Vagina (tissue), 2 donors: ENCODE results near the gene PARVG. TPM values are rescaled to one million over a fixed set of nuclear protein-coding genes. Genes with fewer than 3 reads are reported as not detected.
A peak's percentile ranks its signal among the peaks of the same experiment; 100 is the strongest.

Experiments
- DNase-seq, 2 donors: peaks; one replicate each; pipeline ENCODE4 v3.0.0-alpha.2; 2017; ENCODE audit errors: extremely low spot score in 2 of 2
- H3K27ac ChIP-seq: fragments of 200-600 bp; sonication (generic); one replicate; pipeline ENCODE4 v1.5.1; 2019
- H3K27me3 ChIP-seq: fragments of 200-600 bp; sonication (generic); one replicate; pipeline ENCODE4 v1.5.1; 2019
- H3K36me3 ChIP-seq, 2 donors: fragments of 200-600 bp; sonication (generic); one replicate each; pipeline ENCODE4 v1.5.1; 2017 to 2019
- H3K4me1 ChIP-seq: fragments of 200-600 bp; sonication (generic); one replicate; pipeline ENCODE4 v1.5.1; 2019
- H3K4me3 ChIP-seq, 2 donors: fragments of 200-600 bp; sonication (generic); 1 replicate in 1 of 2; 2 replicates in 1 of 2; pipeline ENCODE4 v1.5.1; 2016 to 2019
- H3K9me3 ChIP-seq: fragments of 200-600 bp; sonication (generic); one replicate; pipeline ENCODE4 v1.5.1; 2019
- POLR2A ChIP-seq, 2 donors: fragments of 450-650 bp; IDR thresholded peaks; one replicate each; pipeline ENCODE4 v1.6.1; 2017; ENCODE audit warnings: antibody characterized with exemption in 2 of 2, mild to moderate bottlenecking in 2 of 2, moderate library complexity in 2 of 2
- POLR2AphosphoS5 ChIP-seq, 2 donors: sonication (generic); formaldehyde crosslinking; IDR thresholded peaks; one replicate each; pipeline ENCODE4 v1.9.0; 2017; ENCODE audit warnings: antibody characterized with exemption in 2 of 2, mild to moderate bottlenecking in 2 of 2, low read depth in 1 of 2; ENCODE audit not compliant: insufficient read depth in 1 of 2
- intact Hi-C: fragments of 100-400 bp; cut with DNase I; formaldehyde crosslinking; loops from one replicate; pipeline ENCODE4 v1.15.1; 2023
- total RNA-seq: library from RNA; depleted of rRNA; stranded (reverse); fragments of >200 nt; gene quantifications from one replicate; pipeline ENCODE4 v1.2.3, GENCODE V29; 2016
- TF ChIP-seq, protein P1 (sequence below), 3 experiments: fragments of 450-650 bp in 2 of 3; fragments of 200-600 bp in 1 of 3; sonication (generic) in 1 of 3; IDR thresholded peaks; one replicate each; pipeline ENCODE4 v1.5.1; 2017 to 2019; ENCODE audit warnings: antibody characterized with exemption in 3 of 3, mild to moderate bottlenecking in 2 of 3, moderate library complexity in 2 of 3

PARVG gene
- total RNA-seq, 1 donor from 2014 or later: 29.5 TPM

DNA sequence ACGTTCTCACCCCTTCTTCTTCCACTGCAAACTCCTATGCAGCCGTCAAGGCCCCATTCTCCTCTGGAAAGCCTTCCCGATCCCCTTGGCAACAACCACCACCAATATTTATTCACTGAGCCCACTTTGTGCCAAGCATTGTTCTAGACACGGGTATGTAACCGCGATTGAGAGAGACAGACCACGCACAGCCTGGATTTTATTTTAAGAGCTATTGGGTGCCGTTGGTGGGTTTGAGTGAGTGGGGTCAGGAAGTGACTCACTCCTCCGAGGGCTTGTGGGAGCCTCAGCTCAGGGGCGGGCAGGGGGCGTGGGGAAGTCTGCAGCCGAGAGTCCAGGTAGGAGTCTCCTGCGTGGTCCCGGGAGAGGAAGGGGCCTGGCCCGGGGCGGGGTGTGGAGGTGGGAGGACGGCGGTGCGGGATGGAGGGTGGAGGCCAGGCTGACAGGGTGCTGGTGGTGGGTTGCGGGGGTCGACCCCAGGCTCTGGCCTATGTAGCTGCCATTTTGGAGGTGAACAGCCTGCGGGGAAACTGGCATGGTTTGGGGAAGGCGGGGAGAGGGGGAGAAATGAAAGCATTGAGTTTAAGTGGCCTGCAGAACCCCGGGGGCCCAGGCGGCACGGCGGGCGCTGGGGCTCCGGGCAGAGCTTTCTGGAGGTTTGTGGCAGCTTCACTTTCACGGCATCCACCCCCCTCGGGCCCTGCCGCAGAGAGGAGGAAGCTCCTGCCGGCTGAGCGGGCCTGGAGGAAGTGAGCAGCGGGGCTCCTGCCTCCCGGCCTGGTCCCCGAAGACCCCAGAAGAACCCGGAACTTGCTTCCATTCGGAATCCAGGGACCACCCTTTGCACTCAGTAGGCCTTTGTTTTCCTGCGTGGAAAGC is 547 bp downstream of the PARVG start:
- Histone ChIP-seq H3K27me3 (no peaks in the 10 kb centered on the region), H3K4me3 (peak overlapping the region; percentile 24 to 34), H3K27ac (peak overlapping the region; percentile 43), H3K9me3 (no peaks in the 10 kb centered on the region), H3K36me3 (no peaks in the 10 kb centered on the region), H3K4me1 (no peaks in the 10 kb centered on the region)
- no peak for DNase-seq
- intact Hi-C loops: no loop called here
- no peak for TF ChIP-seq POLR2AphosphoS5 (IDR thresholded peaks at IDR 0.05; ENCODE audit: insufficient read depth in 1 of 2, low read depth in 1 of 2)
- TF ChIP-seq, protein P1, sequence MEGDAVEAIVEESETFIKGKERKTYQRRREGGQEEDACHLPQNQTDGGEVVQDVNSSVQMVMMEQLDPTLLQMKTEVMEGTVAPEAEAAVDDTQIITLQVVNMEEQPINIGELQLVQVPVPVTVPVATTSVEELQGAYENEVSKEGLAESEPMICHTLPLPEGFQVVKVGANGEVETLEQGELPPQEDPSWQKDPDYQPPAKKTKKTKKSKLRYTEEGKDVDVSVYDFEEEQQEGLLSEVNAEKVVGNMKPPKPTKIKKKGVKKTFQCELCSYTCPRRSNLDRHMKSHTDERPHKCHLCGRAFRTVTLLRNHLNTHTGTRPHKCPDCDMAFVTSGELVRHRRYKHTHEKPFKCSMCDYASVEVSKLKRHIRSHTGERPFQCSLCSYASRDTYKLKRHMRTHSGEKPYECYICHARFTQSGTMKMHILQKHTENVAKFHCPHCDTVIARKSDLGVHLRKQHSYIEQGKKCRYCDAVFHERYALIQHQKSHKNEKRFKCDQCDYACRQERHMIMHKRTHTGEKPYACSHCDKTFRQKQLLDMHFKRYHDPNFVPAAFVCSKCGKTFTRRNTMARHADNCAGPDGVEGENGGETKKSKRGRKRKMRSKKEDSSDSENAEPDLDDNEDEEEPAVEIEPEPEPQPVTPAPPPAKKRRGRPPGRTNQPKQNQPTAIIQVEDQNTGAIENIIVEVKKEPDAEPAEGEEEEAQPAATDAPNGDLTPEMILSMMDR (IDR thresholded peaks at IDR 0.05): no peak
- no peak for TF ChIP-seq POLR2A (IDR thresholded peaks at IDR 0.05)

DNA sequence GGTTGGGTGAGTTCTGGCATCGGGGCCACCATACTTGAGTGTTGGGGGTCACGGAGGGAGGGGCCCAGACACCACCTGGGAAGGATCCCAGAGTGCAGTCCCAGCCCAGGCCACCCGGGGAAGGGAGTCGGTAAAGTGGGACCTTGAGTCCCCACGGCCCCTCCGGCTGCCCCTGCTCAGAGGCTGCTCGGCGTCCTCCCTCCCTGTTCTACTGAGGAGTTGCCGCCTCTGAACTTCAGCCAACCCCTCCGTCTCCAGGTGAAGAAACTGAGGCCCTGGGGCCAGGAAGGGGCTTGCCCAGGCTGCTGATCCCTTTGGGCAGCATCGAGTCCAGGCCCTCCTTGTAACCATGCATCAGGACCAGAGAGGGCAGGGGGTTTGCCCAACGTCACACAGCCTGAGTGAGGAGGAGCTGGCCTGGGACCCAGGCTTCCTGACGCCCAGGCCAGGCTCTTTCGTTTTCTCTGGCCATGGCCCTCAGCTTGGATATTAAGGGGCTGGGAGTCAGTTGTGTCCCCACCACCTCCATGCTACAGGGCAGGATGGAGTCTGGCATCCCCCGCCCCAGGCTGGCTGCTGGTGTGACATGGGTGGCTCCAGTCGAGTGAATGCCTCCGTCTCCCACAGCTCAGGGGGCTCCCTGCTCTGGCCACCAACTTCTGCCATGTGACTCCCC is 1.3 kb downstream of the PARVG start:
- no peak for DNase-seq
- Histone ChIP-seq H3K27me3 (no peaks in the 10 kb centered on the region), H3K9me3 (no peaks in the 10 kb centered on the region), H3K27ac (peak overlapping the region; percentile 43), H3K4me1 (no peaks in the 10 kb centered on the region), H3K36me3 (no peaks in the 10 kb centered on the region), H3K4me3 (peak overlapping the region; percentile 24 to 34)
- intact Hi-C loops: no loop called here
- no peak for TF ChIP-seq POLR2A (IDR thresholded peaks at IDR 0.05)
- no peak for TF ChIP-seq POLR2AphosphoS5 (IDR thresholded peaks at IDR 0.05; ENCODE audit: insufficient read depth in 1 of 2, low read depth in 1 of 2)
- TF ChIP-seq, protein P1 (IDR thresholded peaks at IDR 0.05): no peak

GRCh38 chr22:44182588-44183286 is 2.0 kb downstream of the PARVG start:
- peak overlapping the region; percentile 24 to 34 for H3K4me3 ChIP-seq
- intact Hi-C loops: no loop called here

GRCh38 chr22:44183287-44183588 is 2.5 kb downstream of the PARVG start:
- H3K4me3 ChIP-seq: no peak overlapping the region
- H3K9me3 ChIP-seq: no peaks in the 10 kb centered on the region
- intact Hi-C loops: no loop called here
- DNase-seq: no peak
- no peaks in the 10 kb centered on the region for H3K36me3 ChIP-seq
- TF ChIP-seq POLR2A (IDR thresholded peaks at IDR 0.05) (no peak), POLR2AphosphoS5 (IDR thresholded peaks at IDR 0.05; ENCODE audit: insufficient read depth in 1 of 2, low read depth in 1 of 2) (no peak)
- TF ChIP-seq, protein P1 (IDR thresholded peaks at IDR 0.05): no peak
- H3K27ac ChIP-seq: no peak overlapping the region
- H3K27me3 ChIP-seq: no peaks in the 10 kb centered on the region
- H3K4me1 ChIP-seq: no peaks in the 10 kb centered on the region

More at GRCh38 chr22:44182588-44183286, 2.0 kb downstream of the PARVG start:
- Histone ChIP-seq H3K27me3 (no peaks in the 10 kb centered on the region), H3K9me3 (no peaks in the 10 kb centered on the region), H3K27ac (peak overlapping the region; percentile 43), H3K36me3 (no peaks in the 10 kb centered on the region), H3K4me1 (no peaks in the 10 kb centered on the region)
- no peak for DNase-seq
- TF ChIP-seq POLR2A (IDR thresholded peaks at IDR 0.05) (no peak), POLR2AphosphoS5 (IDR thresholded peaks at IDR 0.05; ENCODE audit: insufficient read depth in 1 of 2, low read depth in 1 of 2) (peak in 1 of 2 donors; percentile 17)

- Histone ChIP-seq H3K27me3 (no peaks in the 10 kb centered on the region), H3K9me3 (no peaks in the 10 kb centered on the region), H3K27ac (no peak overlapping the region), H3K4me3 (no peak overlapping the region), H3K36me3 (no peaks in the 10 kb centered on the region), H3K4me1 (no peaks in the 10 kb centered on the region)
- intact Hi-C loops: no loop called here
- no peak for DNase-seq
- TF ChIP-seq, protein P1 (IDR thresholded peaks at IDR 0.05): no peak
- no peak for TF ChIP-seq POLR2A (IDR thresholded peaks at IDR 0.05)
- TF ChIP-seq POLR2AphosphoS5 (IDR thresholded peaks at IDR 0.05; ENCODE audit: insufficient read depth in 1 of 2, low read depth in 1 of 2): no peak
Observed at GRCh38 chr22:44184006-44184405, 3.3 kb downstream of the PARVG start.
